ENCODE data around the gene PDE11A.
"Not testable (repeated sequence)": the region's sequence is repeated elsewhere in the genome, so short reads cannot be mapped to it uniquely, and the experiment has no call there.

Gene PDE11A

DNA sequence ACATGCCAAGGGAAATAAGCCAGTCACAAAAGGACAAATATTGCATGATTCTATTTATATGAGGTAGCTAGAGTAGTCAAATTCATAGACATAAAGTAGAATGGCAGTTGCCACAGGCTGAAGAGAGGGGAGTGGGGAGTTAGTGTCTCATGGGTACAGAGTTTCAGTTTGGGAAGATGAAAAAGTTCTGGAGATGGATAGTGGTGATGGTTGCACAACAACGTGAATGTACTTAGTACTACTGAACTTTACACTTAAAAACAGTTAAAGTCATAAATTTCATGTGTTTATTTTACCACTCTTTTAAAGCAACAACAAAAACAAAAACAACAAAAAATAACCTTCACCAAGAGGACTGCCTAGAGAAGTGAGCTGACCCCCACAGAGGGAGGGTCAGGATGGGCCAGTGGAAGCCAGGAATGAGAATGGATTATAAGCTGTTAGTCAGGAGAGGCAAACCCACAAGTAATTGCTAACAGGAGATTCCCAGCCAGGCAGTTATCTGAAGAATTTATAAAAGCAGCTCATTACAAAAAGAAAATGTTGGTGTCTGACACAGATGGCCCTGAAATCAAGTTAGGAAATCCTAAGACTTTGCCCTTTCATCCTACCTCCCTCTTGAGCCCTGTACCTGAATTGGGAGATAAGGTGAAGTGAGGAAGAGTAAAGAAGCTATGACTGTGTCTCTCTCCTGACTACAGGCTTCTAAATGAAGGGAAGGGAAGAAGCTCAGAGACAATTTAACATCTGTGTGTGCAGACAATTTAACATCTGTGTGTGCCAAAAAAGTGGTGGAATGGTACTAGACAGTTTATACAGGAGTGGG is 263.4 kb downstream of the PDE11A start:
- no peak for DNase-seq

- DNase-seq, result no peak
Measured at GRCh38 chr2:177806025-177806424, 266.6 kb downstream of the PDE11A start.

- DNase-seq, result peak; percentile 58
Measured at GRCh38 chr2:177799531-177799930, 273.0 kb downstream of the PDE11A start.

- DNase-seq, result no peak
Measured at GRCh38 chr2:177797808-177798207, 274.8 kb downstream of the PDE11A start.

DNA sequence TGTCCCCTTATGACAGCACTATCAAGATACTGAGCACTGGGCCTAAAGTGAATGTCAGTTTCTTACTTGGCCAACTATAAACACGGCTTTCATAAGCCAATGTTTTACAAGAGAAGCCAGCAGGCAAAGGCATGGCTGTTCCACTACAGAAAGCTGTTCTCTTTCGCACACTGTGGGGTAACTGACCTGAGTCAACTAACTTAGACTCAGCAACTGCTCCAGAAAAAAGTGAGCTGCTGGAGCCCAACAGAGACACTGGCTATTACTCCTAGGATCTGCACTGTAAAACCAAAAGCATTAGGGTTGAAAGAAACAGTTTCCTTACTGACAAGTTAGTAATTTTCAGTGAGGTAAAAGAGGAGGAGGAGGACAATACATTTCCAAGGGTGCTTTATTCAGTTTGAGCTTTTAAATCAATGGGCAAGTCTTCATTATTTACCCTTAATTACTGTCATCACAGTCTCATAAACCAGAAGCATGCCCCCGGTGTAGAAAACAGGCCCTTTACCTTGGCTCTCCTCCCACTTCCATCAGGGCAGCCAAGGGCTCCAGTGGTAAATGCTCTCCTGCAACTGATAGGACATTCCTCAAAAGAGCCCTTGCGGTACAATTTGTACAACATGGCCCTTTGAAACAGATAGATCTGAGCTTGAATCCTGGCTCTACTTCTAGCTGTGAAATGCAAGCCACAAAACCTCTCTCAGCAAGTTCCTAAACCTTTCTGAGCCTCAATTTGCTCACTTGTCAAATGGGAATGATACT is 275.7 kb downstream of the PDE11A start:
- DNase-seq, result no peak

GRCh38 chr2:177796011-177796410 is 276.6 kb downstream of the PDE11A start:
- DNase-seq, result no peak

DNA sequence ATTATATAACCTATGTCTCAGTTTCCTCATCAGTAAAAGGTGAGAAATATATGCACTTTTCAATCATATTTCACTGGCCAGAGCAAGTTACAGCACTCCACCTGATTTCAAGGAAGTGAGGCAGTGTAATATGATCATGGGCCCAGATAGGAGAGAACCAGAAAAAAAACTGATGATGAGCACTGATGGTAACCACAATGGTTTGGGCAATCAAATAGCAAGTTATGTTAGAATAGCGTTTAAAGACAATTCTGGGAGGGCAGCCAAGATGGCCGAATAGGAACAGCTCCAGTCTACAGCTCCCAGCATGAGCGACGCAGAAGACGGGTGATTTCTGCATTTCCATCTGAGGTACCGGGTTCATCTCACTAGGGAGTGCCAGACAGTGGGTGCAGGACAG is 287.4 kb downstream of the PDE11A start:
- DNase-seq, result not testable (repeated sequence)

- DNase-seq, result no peak
Measured at GRCh38 chr2:177784745-177785067, 287.9 kb downstream of the PDE11A start.

DNA sequence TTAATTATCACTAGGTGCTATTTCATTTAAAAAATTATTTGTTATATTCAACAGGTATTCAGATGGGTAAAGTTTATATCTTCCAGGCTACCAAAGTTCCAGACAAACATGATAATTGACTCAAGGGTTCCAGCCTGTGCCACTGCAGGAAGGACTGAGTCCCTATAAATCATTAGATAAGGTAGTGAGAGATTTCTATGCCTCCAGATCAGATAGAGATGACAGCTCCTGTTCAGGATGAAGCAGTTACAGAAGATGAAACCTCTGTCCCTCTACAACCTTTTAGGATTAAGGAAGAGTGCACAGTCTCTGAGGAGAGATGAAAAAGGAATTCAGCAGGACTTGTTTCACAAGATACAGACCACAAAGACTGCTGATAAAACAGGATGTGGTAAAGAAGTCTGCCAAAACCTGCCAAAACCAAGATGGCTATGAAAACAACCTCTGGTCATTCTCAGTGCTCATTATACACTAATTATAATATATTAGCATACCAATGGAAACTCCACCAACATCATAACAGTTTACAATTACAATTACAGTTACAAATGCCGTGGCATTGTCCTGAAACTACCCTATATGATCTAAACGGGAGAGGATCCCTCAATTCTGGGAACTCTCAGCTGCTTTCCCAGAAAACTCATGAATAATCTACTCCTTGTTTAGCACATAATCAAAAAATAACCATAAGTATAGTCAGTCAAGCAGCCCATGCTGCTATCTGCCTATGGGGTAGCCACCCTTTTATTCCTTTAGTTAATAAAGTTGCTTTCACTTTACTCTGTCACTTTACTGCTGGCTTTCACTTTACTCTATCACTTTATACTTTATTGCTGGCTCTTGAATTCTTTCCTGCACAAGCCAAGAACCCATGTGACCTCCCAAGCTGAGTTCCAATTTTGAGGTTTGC is 288.5 kb downstream of the PDE11A start:
- no peak for DNase-seq

GRCh38 chr2:177783091-177783490 is 289.5 kb downstream of the PDE11A start:
- no peak for DNase-seq

GRCh38 chr2:177782613-177783012 is 290.0 kb downstream of the PDE11A start:
- DNase-seq, result no peak

- no peak for DNase-seq
Measured at GRCh38 chr2:177778472-177778871, 294.1 kb downstream of the PDE11A start.

GRCh38 chr2:177772529-177772928 is 300.0 kb downstream of the PDE11A start:
- DNase-seq, result no peak

- peak; percentile 68 for DNase-seq
Measured at GRCh38 chr2:177771191-177771590, 301.4 kb downstream of the PDE11A start.

GRCh38 chr2:177767768-177768167 is 304.8 kb downstream of the PDE11A start:
- DNase-seq, result no peak

DNA sequence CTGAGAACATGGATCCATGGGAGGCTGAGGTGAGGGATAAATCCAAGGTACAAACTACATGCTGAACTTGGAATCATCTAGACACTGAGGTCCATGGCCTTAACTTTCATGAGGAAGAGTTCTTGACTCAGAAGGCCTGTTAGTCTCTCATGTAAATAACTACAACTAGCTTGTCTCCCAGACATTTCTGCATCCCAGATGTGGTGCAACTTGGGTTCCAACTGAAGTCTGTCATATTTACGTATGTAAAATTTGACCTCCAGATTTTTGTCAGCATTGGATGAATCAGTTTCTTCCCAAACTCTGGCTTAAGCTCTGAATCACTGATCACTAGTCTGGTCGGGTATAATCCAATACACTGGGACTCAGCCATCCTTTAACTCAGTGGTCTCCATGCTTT is 306.9 kb downstream of the PDE11A start:
- no peak for DNase-seq

DNA sequence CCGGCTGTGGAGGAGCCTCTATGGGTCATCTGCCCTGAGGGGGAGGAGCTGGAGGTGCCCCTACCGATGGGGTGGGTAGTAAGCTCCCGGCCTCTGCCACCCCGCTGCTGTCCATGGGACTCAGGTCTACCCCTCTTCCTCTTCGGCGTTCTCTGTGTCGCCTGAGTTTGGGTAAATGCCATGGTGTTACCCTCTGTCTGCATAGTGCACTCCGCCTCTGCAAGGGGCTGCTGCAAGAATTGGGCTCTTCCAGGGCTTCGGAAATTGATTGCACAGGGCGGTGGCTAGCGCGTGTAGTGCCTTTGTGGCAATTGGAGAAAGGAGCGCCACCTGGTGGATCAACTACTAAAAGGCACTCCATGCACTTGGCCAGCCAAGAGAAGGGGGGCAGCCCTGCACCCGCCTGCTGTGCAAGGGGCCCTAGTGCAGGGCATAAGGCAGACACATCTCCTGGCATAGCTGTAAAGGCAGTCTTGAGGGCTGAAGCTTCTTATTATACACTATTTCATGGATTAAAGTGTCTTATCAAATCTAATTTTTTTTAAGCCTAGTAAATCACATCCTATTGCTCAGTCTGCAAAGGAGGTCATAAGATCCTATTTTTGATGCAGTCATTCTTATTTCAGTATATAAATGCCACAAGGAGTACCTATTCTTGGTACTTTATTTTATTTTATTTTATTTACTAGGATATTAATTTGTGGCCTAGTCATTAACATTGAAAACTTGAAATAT is 308.9 kb downstream of the PDE11A start:
- peak; percentile 91 for DNase-seq

DNA sequence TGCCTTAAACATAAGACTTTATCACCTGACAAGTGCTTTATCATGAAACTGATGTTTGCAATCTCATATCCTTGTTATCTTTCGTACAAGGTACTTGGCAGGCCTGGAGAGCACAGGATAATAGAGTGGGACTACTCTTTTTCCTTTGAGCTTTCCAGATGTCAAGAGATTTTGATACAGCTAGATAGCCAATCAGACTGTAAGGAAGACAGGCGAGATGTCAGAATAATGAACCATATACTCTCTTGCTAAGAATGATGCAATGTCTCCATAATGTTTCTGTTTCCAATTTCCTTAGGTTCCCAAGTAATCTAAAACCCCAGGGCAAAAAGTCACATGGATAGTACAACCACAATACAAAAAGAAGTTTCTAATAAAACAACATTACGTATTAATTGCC is 313.1 kb downstream of the PDE11A start:
- DNase-seq, result no peak

DNA sequence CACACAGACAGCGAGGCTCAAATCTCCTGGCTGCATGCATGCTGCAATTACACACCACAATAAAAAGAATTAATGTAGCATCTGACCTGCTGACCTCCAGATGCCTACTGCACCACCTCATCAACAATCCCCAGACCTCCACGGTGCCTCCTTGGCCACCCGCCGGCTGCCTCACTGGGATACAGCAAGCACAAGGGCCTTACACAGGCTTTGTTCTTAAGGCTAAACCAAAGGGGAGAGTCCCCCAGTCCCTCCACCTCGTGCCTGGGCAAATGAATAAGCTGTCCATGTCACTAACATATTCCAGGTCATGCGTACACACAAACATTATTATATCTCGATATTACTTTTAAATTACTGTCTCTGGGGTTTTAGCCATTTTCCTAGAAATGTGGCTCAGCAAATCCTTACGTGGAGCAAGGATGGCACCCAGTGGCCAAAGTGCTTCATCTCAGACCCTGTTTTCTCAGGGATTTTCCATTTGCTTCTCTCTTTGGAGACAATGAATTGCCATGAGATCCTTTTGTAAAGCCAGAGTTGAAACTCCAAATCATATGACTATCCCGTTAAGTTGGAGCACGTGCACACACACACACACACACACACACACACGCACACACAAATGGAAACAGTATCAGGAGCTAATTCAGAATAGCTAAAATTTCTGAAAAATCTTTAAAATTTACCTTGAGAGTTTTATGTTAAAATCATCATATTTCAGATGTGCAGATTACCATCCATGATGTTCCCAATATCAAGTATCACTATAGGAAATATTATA is 313.8 kb downstream of the PDE11A start:
- peak; percentile 73 for DNase-seq

GRCh38 chr2:177756336-177756735 is 316.2 kb downstream of the PDE11A start:
- DNase-seq, result no peak

GRCh38 chr2:177754492-177754873 is 318.1 kb downstream of the PDE11A start:
- no peak for DNase-seq
